Lower leg skin (tissue), 3 donors: ENCODE data around the gene SESN1.

ENCODE experiments used
- POLR2A ChIP-seq, 2 donors: fragments of 450-650 bp; IDR thresholded peaks; one replicate each; pipeline ENCODE4 v1.6.1; 2016 to 2017; ENCODE audit warnings: antibody characterized with exemption in 2 of 2, mild to moderate bottlenecking in 1 of 2, moderate library complexity in 1 of 2
- TF ChIP-seq, protein P1 (sequence below), 3 donors: fragments of 450-650 bp; IDR thresholded peaks; one replicate each; pipeline ENCODE4 v1.5.1; 2016; ENCODE audit warnings: antibody characterized with exemption in 3 of 3, mild to moderate bottlenecking in 3 of 3, moderate library complexity in 2 of 3

DNA sequence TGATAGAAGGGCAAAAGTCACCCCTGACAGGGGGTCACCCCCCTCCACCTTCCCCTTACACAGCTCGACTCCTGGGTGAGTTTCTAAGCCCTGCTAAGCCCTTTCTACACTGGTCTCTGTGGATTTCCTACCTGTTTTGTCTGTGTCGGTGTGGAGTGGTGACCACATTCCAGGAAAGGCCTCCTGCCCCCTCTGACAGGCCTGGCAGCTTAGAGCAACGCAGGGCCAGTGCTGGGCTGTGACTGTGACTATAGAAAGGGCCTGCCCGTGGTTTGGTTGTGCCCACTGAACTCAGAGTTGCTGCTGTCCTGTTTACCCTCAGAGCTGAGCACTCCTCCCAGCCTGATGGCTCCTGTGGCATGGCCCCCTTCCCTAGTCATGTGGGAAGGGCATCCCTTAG lies 137.4 kb downstream of the SESN1 start:
- TF ChIP-seq, protein P1, sequence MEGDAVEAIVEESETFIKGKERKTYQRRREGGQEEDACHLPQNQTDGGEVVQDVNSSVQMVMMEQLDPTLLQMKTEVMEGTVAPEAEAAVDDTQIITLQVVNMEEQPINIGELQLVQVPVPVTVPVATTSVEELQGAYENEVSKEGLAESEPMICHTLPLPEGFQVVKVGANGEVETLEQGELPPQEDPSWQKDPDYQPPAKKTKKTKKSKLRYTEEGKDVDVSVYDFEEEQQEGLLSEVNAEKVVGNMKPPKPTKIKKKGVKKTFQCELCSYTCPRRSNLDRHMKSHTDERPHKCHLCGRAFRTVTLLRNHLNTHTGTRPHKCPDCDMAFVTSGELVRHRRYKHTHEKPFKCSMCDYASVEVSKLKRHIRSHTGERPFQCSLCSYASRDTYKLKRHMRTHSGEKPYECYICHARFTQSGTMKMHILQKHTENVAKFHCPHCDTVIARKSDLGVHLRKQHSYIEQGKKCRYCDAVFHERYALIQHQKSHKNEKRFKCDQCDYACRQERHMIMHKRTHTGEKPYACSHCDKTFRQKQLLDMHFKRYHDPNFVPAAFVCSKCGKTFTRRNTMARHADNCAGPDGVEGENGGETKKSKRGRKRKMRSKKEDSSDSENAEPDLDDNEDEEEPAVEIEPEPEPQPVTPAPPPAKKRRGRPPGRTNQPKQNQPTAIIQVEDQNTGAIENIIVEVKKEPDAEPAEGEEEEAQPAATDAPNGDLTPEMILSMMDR (IDR thresholded peaks at IDR 0.05), result no peak
- TF ChIP-seq POLR2A (IDR thresholded peaks at IDR 0.05), result no peak
